Heart left ventricle (tissue), 13 donors: ENCODE results near the gene TBX10.

ENCODE experiments used
- CTCF ChIP-seq, 12 donors: fragments of 200-600 bp; sonication (generic) in 4 of 12; IDR thresholded peaks; one replicate each; pipeline versions ENCODE4 v1.5.0 to v1.8.0; 2018 to 2022; ENCODE audit warnings: antibody characterized with exemption in 12 of 12, mild to moderate bottlenecking in 5 of 12
- POLR2A ChIP-seq, 2 donors: fragments of 450-650 bp; IDR thresholded peaks; one replicate each; pipeline ENCODE4 v1.6.1; 2017; ENCODE audit warnings: antibody characterized with exemption in 2 of 2, mild to moderate bottlenecking in 2 of 2, moderate library complexity in 2 of 2
- donor health status: ischemic (EF 13 %, LVEDD 7.1; RV severe dilation, severe dysfunction).
- donor health status: DM: no; HTN: yes; CAD: no.
- donor health status: DM: no; HTN: no; CAD: no.
- donor health status: ischemic (EF 25% LVEDD 6.9; RV normal size, moderate dysfunction).
- donor health status: ischemic (EF 25% LVEDD 5.7; RV mildly dilated, moderate dysfunction).
- donor health status: ischemic (EF 35%, LVEDD 5.7; RV mildly dilated, moderate dysfunction).
- donor health status: nonischemic (EF 11% LVEDD 7.7; RV severe dilation, severe dysfunction).
- donor health status: DM: yes; HTN: yes; CAD: no.
- donor health status: PGD.
- donor health status: ischemic (EF 29% LVEDD 5.4; RV normal size, mild dysfunction).
- donor health status: nonischemic (EF 23%, LVEDD 6.1; RV moderate dilation, normal function).

GRCh38 chr11:67627441-67627811 is 12.1 kb downstream of the TBX10 start:
- no peak for TF ChIP-seq CTCF (IDR thresholded peaks at IDR 0.05)
- TF ChIP-seq POLR2A (IDR thresholded peaks at IDR 0.05): no peak
